ENCODE data around the gene PMVK.

PMVK gene

DNA sequence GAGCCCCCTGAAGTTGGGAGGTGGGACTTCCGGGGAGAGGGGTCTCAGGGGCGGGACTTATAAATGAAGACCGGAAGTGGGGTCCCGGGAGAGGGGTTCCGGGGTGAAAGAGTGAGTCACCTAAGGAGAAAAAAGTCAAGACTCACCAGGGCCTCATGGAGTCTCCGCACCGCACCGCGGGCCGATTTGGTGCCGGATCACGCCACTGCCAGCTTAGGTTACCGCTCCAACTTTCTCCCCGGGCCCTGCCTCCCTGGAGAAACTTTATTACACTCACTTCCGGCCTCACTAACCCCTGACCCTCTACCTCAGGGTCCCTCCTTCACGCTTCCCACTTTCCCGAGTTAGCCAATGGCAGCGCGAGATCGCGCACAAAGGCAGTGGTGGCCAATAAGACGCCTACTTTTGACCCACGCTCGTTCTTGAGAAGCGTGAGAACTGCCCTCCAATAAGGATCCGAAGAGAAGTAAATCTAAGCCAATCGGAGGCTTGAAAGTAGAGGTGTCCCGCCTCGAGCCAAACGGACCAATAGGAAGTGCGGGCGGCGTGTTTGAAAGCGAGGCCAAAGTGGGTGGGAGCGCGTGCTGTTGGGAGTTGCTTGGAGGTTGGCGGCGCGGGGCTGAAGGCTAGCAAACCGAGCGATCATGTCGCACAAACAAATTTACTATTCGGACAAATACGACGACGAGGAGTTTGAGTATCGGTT, 37.7 kb upstream of the PMVK start, which contains the start of gene CKS1B:
Gene CKS1B, plus strand, starts transcription at position 580 of the 706 bp plus-strand sequence. Its CDS starts 65 bp downstream, at position 645.
- DNase-seq (ENCODE audit: low read depth, low spot score), result peak; percentile 99
- Histone ChIP-seq H3K9ac (ENCODE audit: insufficient read length) (peak within 1 kb of the TSS; percentile 95), H3K4me3 (peak within 1 kb of the TSS; percentile 97), H3K36me3 (ENCODE audit: insufficient read depth, low read length) (peaks cover 25% of the 10 kb centered on the region), H3K27ac (peak within 1 kb of the TSS; percentile 99), H3K9me3 (ENCODE audit: low read depth, low read length) (no peaks in the 10 kb centered on the region)
- TF ChIP-seq FOXP2 (optimal IDR thresholded peaks at IDR 0.05; ENCODE audit: control extremely low read depth, extremely low read length, insufficient read depth) (no peak), POLR2AphosphoS5 (IDR thresholded peaks at IDR 0.05; ENCODE audit: borderline replicate concordance, low read depth, low read length) (peak; percentile 86; the same call in 1 of the 2 replicates)

- peak; percentile 81 for DNase-seq (ENCODE audit: low read depth, low spot score)
- peak overlapping the region; percentile 95 for H3K9ac ChIP-seq (ENCODE audit: insufficient read length)
- no peaks in the 10 kb centered on the region for H3K9me3 ChIP-seq (ENCODE audit: low read depth, low read length)
- peak overlapping the region; percentile 99 for H3K27ac ChIP-seq
- TF ChIP-seq FOXP2 (optimal IDR thresholded peaks at IDR 0.05; ENCODE audit: control extremely low read depth, extremely low read length, insufficient read depth) (no peak), EZH2 (IDR thresholded peaks at IDR 0.05) (no peak), POLR2AphosphoS5 (IDR thresholded peaks at IDR 0.05; ENCODE audit: borderline replicate concordance, low read depth, low read length) (peak; percentile 75)
- H3K4me3 ChIP-seq, result peak overlapping the region; percentile 97
- peaks cover 21% of the 10 kb centered on the region for H3K36me3 ChIP-seq (ENCODE audit: insufficient read depth, low read length)
Measured at GRCh38 chr1:154973344-154974101, 37.0 kb upstream of the PMVK start.

DNA sequence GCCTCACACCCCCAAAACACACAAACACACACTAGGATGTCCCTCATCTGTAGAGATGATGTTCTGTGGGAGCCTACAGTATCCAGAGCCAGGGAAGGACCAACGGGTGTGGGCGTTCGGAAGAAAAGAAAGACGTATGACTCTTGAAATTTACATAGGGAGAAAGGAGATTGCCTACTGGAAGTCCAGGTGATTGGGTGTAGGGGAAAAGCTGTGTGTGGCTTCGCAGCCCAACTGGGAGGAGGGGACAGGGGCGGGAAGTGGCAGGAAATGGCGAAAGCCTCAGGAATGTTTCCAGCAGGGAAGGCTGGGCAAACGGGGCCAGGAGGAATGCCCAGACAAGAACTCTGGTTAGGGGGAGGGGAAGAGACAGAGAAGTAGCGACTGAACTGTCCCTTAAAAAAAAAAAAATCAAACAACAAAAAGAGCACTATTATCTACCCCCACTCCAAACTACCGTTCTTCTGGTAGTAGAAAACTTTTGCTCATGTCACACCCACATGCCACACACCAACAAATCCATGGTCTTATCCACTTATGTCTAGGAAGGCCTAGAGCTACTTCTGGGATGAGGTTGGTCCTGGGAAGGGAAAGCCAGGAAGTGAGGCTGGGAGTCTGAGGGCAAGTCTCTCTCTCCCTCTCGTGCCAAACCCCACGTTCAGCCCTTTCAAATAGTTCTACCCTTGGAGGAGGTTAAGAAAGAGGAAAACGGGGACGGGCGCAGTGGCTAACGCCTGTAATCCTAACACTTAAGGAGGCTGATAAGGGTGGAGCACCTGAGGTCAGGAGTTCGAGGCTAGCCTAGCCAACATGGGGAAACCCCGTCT, 36.2 kb upstream of the PMVK start:
- H3K9me3 ChIP-seq (ENCODE audit: low read depth, low read length), result no peaks in the 10 kb centered on the region
- peak overlapping the region; percentile 99 for H3K27ac ChIP-seq
- H3K9ac ChIP-seq (ENCODE audit: insufficient read length), result peak overlapping the region; percentile 43
- TF ChIP-seq FOXP2 (optimal IDR thresholded peaks at IDR 0.05; ENCODE audit: control extremely low read depth, extremely low read length, insufficient read depth) (no peak), POLR2AphosphoS5 (IDR thresholded peaks at IDR 0.05; ENCODE audit: borderline replicate concordance, low read depth, low read length) (no peak), EZH2 (IDR thresholded peaks at IDR 0.05) (no peak)
- DNase-seq (ENCODE audit: low read depth, low spot score), result no peak
- peak overlapping the region; percentile 97 for H3K4me3 ChIP-seq
- H3K36me3 ChIP-seq (ENCODE audit: insufficient read depth, low read length), result peaks cover 20% of the 10 kb centered on the region

- Histone ChIP-seq H3K4me3 (peak overlapping the region; percentile 97), H3K36me3 (ENCODE audit: insufficient read depth, low read length) (peaks cover 20% of the 10 kb centered on the region), H3K27ac (peak overlapping the region; percentile 99), H3K9ac (ENCODE audit: insufficient read length) (peak overlapping the region; percentile 43), H3K9me3 (ENCODE audit: low read depth, low read length) (no peaks in the 10 kb centered on the region)
- no peak for DNase-seq (ENCODE audit: low read depth, low spot score)
- TF ChIP-seq EZH2 (IDR thresholded peaks at IDR 0.05), result no peak
- no peak for TF ChIP-seq FOXP2 (optimal IDR thresholded peaks at IDR 0.05; ENCODE audit: control extremely low read depth, extremely low read length, insufficient read depth)
- no peak for TF ChIP-seq POLR2AphosphoS5 (IDR thresholded peaks at IDR 0.05; ENCODE audit: borderline replicate concordance, low read depth, low read length)
Measured at GRCh38 chr1:154972213-154972516, 35.6 kb upstream of the PMVK start.

GRCh38 chr1:154971341-154971998, 35.0 kb upstream of the PMVK start:
- Histone ChIP-seq H3K4me3 (peak overlapping the region; percentile 82), H3K9me3 (ENCODE audit: low read depth, low read length) (no peaks in the 10 kb centered on the region), H3K9ac (ENCODE audit: insufficient read length) (peak overlapping the region; percentile 74), H3K36me3 (ENCODE audit: insufficient read depth, low read length) (peaks cover 26% of the 10 kb centered on the region), H3K27ac (peak overlapping the region; percentile 83)
- no peak for TF ChIP-seq POLR2AphosphoS5 (IDR thresholded peaks at IDR 0.05; ENCODE audit: borderline replicate concordance, low read depth, low read length)
- TF ChIP-seq EZH2 (IDR thresholded peaks at IDR 0.05), result no peak
- no peak for TF ChIP-seq FOXP2 (optimal IDR thresholded peaks at IDR 0.05; ENCODE audit: control extremely low read depth, extremely low read length, insufficient read depth)
- no peak for DNase-seq (ENCODE audit: low read depth, low spot score)

- DNase-seq (ENCODE audit: low read depth, low spot score), result no peak
- Histone ChIP-seq H3K36me3 (ENCODE audit: insufficient read depth, low read length) (peaks cover 27% of the 10 kb centered on the region), H3K4me3 (peak within 1 kb of the TSS; percentile 82), H3K9ac (ENCODE audit: insufficient read length) (peak within 1 kb of the TSS; percentile 74), H3K9me3 (ENCODE audit: low read depth, low read length) (no peaks in the 10 kb centered on the region), H3K27ac (peak within 1 kb of the TSS; percentile 83)
- TF ChIP-seq EZH2 (IDR thresholded peaks at IDR 0.05) (no peak), POLR2AphosphoS5 (IDR thresholded peaks at IDR 0.05; ENCODE audit: borderline replicate concordance, low read depth, low read length) (peak; percentile 98)
Measured at GRCh38 chr1:154970631-154971340, 34.3 kb upstream of the PMVK start, which contains the start of gene SHC1. SHC1 (minus strand) TSS chr1:154970747; CDS start chr1:154970526, 221 bp downstream.

- DNase-seq (ENCODE audit: low read depth, low spot score), result no peak
- Histone ChIP-seq H3K27ac (no peak overlapping the region), H3K4me3 (peak overlapping the region; percentile 82), H3K9ac (ENCODE audit: insufficient read length) (peak overlapping the region; percentile 74), H3K36me3 (ENCODE audit: insufficient read depth, low read length) (peaks cover 33% of the 10 kb centered on the region), H3K9me3 (ENCODE audit: low read depth, low read length) (no peaks in the 10 kb centered on the region)
- no peak for TF ChIP-seq FOXP2 (optimal IDR thresholded peaks at IDR 0.05; ENCODE audit: control extremely low read depth, extremely low read length, insufficient read depth)
- TF ChIP-seq EZH2 (IDR thresholded peaks at IDR 0.05), result no peak
- TF ChIP-seq POLR2AphosphoS5 (IDR thresholded peaks at IDR 0.05; ENCODE audit: borderline replicate concordance, low read depth, low read length), result no peak
Measured at GRCh38 chr1:154969860-154970452, 33.4 kb upstream of the PMVK start.
